GM12864 (cell line): Measurements from ENCODE around the gene SULT2B1.

ENCODE experiments used
- DNase-seq: peaks from one replicate; pipeline ENCODE4 v3.0.0-alpha.2; 2011; ENCODE audit warnings: low read depth
- H3K4me3 ChIP-seq: 2 replicates; pipeline ENCODE4 v1.5.1; 2011; ENCODE audit warnings: mild to moderate bottlenecking, low read depth, low read length, control low read depth
- CTCF ChIP-seq: IDR thresholded peaks from 2 replicates; pipeline ENCODE4 v1.5.1; 2011; ENCODE audit warnings: low read depth, mild to moderate bottlenecking, moderate library complexity, low read length, control low read depth, inconsistent platforms; ENCODE audit errors: missing control alignments

Gene SULT2B1

GRCh38 chr19:48552406-48553322, 692 bp downstream of the SULT2B1 start:
- TF ChIP-seq CTCF: no peak
- H3K4me3 ChIP-seq: no peak overlapping the region

GRCh38 chr19:48553676-48554384, 1.9 kb downstream of the SULT2B1 start:
- no peak for DNase-seq

More at GRCh38 chr19:48552406-48553322, 692 bp downstream of the SULT2B1 start:
- DNase-seq: no peak

GRCh38 chr19:48554385-48555091, 2.6 kb downstream of the SULT2B1 start:
- DNase-seq: no peak
- no peak overlapping the region for H3K4me3 ChIP-seq
- no peak for TF ChIP-seq CTCF

More at GRCh38 chr19:48553676-48554384, 1.9 kb downstream of the SULT2B1 start:
- TF ChIP-seq CTCF: no peak
- H3K4me3 ChIP-seq: no peak overlapping the region

GRCh38 chr19:48556163-48556562, 4.2 kb downstream of the SULT2B1 start:
- no peak for TF ChIP-seq CTCF
- no peak for DNase-seq
- no peak overlapping the region for H3K4me3 ChIP-seq

- DNase-seq: no peak
- TF ChIP-seq CTCF: no peak
- no peak overlapping the region for H3K4me3 ChIP-seq
These were observed 4.9 kb downstream of the SULT2B1 start for GRCh38 chr19:48556825-48557224.

GRCh38 chr19:48558018-48558684, 6.2 kb downstream of the SULT2B1 start:
- TF ChIP-seq CTCF: no peak
- no peak overlapping the region for H3K4me3 ChIP-seq
- no peak for DNase-seq
